GM19438 (cell line): ENCODE results near the gene ITFG2.

Experiments
- ATAC-seq: cut with Tn5 transposase; IDR thresholded peaks from one replicate; pipeline ENCODE4 v1.9.1; 2021; ENCODE audit warnings: low read depth; ENCODE audit not compliant: unreplicated experiment

The ITFG2 gene

GRCh38 chr12:2794736-2795289, 17.7 kb upstream of the ITFG2 start, which contains the start of gene FKBP4:
TSS of gene FKBP4 (plus strand) at chr12:2794970. CDS start at chr12:2795140, 170 bp downstream.
- ATAC-seq, result peak; percentile 75

GRCh38 chr12:2795291-2796186, 16.9 kb upstream of the ITFG2 start:
- peak; percentile 66 for ATAC-seq

- no peak for ATAC-seq
Observed at GRCh38 chr12:2796187-2796666, 16.2 kb upstream of the ITFG2 start.

DNA sequence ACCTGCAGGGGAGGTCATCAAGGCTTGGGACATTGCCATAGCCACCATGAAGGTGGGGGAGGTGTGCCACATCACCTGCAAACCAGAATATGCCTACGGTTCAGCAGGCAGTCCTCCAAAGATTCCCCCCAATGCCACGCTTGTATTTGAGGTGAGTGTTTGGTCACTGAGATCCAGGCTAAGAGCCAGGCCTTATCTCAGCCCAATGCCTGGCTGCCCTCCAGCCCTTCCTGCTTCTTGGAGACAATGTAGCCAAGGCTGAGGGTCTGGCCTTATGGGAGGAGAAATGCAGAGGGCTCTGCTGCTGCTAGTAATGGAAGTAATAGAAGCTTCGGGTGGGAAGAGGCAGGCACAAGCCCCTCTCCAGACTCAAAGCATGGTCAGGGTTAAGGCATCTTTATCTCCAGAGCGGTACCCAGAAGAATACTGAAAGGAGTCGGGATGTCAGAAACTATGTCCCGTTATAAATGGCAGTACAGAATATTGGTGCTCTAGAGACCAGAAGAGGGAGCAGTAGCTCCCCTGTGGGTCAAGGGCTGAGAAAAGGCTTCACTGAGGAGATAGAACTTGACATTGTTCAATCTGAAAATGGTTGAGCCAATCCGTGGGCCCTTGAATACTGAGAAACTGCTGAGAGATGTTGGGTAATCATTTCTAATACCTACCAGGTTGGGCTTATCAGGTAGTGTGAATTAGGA, 14.6 kb upstream of the ITFG2 start:
- no peak for ATAC-seq

DNA sequence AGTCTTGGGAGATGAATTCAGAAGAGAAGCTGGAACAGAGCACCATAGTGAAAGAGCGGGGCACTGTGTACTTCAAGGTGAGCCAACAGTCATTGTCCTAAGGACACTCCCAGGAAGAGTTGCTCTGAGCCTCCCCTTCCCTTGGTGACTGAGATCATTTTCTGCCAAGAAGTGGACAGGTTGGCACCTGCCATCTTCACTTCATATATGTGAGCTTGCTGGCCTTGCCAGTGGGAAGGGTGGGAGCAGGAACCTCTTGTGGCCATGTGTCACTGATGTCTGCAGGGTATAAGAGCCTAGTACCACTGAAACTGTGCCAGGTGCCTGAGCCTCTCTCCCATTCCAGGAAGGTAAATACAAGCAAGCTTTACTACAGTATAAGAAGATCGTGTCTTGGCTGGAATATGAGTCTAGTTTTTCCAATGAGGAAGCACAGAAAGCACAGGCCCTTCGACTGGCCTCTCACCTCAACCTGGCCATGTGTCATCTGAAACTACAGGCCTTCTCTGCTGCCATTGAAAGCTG, 12.4 kb upstream of the ITFG2 start:
- no peak for ATAC-seq

DNA sequence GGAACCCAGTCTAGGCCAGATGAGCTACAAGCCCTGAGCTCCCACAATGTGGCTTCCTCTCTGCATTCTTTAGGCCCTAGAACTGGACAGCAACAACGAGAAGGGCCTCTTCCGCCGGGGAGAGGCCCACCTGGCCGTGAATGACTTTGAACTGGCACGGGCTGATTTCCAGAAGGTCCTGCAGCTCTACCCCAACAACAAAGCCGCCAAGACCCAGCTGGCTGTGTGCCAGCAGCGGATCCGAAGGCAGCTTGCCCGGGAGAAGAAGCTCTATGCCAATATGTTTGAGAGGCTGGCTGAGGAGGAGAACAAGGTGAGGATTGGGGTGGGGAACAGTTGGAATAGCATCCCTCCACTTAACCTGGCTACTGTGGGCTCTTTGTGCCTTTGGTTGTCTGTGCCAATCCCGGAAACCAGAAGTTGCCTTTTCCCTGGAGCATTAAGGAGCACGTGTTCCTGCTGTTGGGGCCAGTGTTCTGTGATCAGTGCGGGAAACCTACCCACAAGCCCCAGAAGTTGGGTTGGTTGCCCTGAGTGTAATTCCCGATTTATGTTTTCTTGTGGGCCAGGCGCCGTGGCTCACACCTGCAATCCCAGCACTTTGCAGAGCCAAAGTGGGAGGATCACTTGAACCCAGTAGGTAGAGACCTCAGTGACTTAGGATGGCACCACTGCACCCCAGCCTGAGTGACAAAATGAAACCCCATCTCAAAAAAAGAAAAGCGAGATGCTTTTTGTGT, 11.3 kb upstream of the ITFG2 start:
- ATAC-seq, result no peak

DNA sequence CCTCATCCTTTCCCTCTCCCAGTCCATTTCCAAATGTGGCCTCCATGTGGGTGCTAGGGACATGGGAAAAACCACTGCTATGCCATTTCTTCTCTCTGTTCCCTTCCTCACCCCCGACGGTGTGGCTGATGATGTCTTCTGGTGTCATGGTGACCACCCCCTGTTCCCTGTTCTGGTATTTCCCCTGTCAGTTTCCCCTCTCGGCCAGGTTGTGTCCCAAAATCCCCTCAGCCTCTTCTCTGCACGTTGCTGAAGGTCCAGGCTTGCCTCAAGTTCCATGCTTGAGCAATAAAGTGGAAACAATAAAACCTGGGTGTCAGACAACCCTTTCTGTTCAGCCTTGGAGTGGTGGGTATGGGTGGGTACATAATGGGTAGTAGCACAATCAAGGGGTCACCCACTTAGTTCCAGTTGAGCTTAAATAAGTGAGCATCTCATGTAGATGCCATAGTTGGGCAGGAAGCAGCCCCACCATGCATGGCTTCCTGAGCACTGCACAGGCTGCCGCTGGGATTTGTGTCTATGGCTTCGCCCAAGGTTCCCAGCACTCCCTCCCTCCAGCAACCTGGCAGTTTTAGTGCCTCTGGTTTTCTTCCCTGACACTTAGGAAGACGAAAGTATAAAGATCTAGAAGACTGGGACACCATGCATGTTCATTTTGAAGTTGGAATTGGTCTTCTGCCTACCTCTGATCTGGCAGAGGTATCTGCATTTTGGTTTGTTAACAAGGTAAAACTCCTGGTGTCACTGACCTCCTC, 8.7 kb upstream of the ITFG2 start:
- ATAC-seq, result no peak

GRCh38 chr12:2804393-2805142, 7.9 kb upstream of the ITFG2 start:
- no peak for ATAC-seq

- no peak for ATAC-seq
Observed at GRCh38 chr12:2805143-2805520, 7.3 kb upstream of the ITFG2 start.

DNA sequence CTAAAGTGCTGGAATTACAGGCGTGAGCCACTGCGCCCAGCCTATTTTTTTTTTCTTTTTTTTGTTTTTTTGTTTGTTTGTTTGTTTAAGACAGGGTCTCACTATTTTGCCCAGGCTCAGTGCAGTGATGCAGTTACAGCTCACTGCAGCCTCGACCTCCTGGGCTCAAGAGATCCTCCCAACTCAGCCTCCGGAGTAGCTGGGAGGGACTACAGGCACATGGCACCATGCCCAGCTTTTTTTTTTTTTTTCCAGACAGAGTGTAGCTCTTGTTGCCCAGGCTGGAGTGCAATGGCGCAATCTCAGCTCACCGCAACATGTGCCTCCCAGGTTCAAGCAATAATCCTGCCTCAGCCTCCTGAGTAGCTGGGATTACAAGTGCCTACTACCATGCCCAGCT, 5.8 kb upstream of the ITFG2 start:
- no peak for ATAC-seq

GRCh38 chr12:2811801-2812200, 667 bp upstream of the ITFG2 start:
- ATAC-seq, result no peak

GRCh38 chr12:2813214-2814185, 1.0 kb downstream of the ITFG2 start:
- ATAC-seq, result peak; percentile 36

- no peak for ATAC-seq
Observed at GRCh38 chr12:2819810-2820209, 7.3 kb downstream of the ITFG2 start.

- ATAC-seq, result no peak
Observed at GRCh38 chr12:2820432-2820831, 8.0 kb downstream of the ITFG2 start.

- ATAC-seq, result no peak
Observed at GRCh38 chr12:2823483-2823882, 11.0 kb downstream of the ITFG2 start.

GRCh38 chr12:2824541-2824940, 12.1 kb downstream of the ITFG2 start:
- no peak for ATAC-seq

GRCh38 chr12:2825132-2825531, 12.7 kb downstream of the ITFG2 start:
- no peak for ATAC-seq

DNA sequence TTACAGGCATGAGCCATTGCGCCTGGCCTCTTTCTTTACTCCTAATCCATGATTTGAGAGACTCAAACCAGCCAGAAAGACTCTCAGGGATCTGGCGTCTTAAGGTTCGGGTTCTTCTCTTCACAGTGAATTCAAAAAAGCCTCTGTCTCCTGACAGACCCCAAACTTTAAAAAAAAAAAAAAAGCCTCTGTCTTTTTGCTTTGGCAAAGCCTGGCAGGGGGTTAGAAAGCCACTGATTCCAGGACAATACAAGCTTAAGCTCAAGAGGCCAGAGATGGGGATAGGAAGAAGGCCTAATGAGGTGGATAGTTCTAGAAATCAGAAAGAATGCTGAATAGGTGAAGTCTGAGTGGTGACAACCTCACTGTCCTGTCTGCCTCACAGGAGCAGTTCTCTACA, 13.6 kb downstream of the ITFG2 start:
- ATAC-seq, result no peak
